ENCODE data around the gene SLC35A2.

Gene SLC35A2

GRCh38 chrX:48911412-48912182 is at the start of gene SLC35A2:
TSS of gene SLC35A2 (minus strand) at chrX:48911646. CDS start at chrX:48911636, 10 bp downstream.
- peak; percentile 77 for DNase-seq (ENCODE audit: low read depth)

DNA sequence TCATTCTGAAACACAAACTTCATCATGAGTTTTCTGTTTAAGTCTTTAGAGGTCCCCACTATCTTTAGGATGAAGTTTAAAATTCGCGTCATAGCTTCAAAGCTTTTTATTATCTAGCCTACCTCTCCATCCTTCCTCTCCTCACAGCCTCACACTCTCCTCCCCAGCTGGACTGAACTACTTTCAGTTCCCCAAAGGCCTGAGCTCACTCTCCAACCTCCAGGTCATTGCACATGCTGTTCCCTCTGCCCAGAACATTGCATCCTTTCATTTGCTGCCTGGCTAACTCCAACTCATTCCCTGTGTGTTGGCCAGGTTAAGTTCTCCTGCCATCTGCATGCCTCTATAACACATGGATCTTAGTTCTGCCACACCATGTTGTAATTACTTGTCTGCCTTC is 48.8 kb upstream of the SLC35A2 start:
- no peak for DNase-seq (ENCODE audit: low read depth)

- no peak for DNase-seq (ENCODE audit: low read depth)
These were observed 47.2 kb upstream of the SLC35A2 start for GRCh38 chrX:48958635-48959094.

GRCh38 chrX:48957827-48958634 is 46.6 kb upstream of the SLC35A2 start:
- peak; percentile 60 for DNase-seq (ENCODE audit: low read depth)

DNA sequence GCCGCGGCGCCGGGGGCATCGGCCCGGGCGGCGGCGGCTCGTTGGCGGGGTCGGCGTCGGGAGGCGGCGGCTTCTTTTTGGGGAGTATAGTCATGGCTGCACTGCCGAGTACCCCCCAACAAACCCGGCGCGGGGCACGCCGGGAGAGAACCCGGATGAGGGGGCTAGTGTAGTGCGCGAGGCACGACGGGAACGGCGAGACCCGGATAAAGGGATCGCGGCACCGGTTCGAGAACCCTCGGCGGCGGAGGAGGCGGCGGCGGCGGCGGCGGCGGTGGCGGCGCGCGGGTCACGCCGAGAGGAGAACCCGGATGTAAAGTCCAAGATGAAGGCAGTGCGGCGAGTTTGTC is 46.0 kb upstream of the SLC35A2 start, which contains the start of gene OTUD5:
TSS of gene OTUD5 (minus strand) at position 131 of the 350 bp plus-strand sequence. CDS start at position 94, 37 bp downstream.
- DNase-seq (ENCODE audit: low read depth): peak; percentile 44

DNA sequence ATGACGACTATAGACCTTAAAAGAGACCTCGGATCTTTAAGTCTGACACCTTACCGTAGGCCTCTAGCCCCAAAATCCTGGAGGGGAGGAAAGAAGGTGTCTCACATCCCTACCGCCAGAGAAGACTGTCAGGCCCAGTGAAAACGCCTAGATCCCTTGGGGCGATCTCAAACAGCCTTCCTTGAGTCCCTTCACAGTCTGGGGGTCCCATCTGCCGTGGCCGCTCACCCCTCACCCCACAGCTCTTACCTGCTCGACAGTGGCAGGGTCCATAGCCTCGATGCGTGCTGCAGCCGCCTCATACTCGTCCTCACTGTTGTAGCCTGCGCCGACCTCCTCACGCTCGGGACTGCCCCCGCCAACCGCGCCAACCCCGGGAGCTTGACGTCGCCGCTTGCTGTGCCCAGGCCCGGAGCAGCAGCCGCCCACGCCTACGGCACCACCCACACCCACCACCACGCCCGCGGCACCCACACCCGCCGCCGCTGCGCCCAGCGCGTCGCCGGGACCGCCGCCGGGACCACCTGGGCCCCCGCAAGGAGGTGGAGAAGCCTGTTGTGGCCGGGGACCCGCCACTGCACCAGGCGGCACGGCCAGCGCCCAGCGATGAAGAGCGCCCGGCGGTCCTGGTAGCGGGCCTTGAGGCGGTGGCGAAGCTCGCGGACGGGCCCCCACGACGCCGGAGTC is 45.4 kb upstream of the SLC35A2 start:
- no peak for DNase-seq (ENCODE audit: low read depth)

- DNase-seq (ENCODE audit: low read depth): no peak
These were observed 37.1 kb upstream of the SLC35A2 start for GRCh38 chrX:48948589-48948988.

DNA sequence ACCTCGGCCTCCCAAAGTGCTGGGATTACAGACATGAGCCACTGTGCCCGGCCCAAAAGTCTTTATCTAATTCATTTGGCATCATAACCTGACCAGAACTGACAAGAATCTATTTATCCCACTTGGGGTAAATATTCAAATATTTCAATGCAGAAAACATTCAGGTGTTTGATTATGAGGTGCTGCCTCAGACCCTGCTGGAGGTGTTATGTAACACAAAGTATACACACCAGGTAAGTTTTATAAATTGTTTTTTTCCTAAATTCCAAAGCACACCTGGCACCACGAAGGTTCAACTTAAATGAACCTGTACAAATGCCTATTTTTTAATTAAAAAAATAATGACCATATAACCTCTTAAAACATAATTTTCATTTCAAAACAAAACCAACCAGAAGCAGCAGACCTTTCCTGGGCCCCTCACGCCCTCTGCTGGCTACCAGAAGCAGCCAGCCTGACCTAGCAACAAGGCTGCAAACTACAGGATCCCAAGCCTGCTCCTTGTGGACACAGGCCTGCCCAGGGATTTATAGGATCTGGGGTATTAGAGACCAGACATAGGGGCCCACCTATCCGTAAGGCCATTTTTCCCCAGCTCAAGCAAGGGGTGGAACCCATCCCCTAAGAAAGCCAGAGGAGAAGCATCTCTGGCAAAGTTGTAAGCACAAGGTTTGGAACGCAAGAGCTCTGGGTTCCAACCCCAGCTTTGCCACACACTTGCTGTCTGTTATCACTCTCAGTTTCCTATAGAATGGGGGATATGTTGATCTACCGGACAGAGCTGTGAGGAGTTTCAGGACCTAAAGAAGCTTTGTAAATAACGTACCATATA is 34.3 kb upstream of the SLC35A2 start:
- no peak for DNase-seq (ENCODE audit: low read depth)

DNA sequence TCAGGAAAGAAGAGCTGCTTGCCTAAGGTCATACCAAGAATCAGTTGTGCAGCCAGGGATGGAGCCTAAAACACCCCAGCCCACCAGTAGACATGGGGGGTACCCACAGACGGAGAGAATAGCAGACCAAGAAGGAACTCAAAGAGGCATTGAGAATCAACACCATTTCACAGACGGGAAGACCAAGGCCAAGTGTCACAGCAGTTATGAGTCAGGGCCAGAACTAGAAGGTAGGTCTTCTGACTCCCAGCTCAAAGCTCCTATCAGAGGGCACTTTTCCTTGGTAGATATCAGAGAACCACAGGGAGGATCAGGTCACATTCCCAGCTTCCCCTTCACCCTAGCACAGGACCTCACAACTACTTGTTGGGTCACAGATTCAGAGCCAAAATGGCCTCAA is 31.4 kb upstream of the SLC35A2 start:
- DNase-seq (ENCODE audit: low read depth): no peak

DNA sequence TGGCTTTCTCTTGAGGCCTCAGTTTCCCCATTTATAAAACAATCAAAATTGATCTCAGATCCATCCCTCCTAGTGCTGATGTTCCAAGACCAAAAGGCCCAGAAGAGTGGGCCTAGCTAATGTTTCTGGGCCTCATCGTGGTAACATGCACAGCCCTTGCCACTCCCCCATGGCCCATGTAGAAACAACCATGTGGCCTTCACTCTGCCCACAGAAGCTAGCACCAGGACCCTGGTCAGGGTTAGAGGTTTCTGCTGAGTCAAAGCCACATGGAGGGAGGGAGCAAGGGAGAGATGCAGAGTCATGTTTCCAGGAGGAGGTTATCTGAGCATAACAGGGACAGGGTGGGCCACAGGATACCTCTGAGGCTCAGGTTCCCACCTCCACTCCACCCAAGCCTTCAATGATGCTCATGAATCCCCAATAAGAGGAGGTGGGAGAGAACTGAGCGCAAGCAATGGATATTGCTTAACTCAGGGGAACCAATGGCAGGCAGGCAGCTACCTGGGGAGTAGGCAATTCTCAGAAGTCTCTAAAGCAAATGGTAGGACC is 29.0 kb upstream of the SLC35A2 start:
- no peak for DNase-seq (ENCODE audit: low read depth)

DNA sequence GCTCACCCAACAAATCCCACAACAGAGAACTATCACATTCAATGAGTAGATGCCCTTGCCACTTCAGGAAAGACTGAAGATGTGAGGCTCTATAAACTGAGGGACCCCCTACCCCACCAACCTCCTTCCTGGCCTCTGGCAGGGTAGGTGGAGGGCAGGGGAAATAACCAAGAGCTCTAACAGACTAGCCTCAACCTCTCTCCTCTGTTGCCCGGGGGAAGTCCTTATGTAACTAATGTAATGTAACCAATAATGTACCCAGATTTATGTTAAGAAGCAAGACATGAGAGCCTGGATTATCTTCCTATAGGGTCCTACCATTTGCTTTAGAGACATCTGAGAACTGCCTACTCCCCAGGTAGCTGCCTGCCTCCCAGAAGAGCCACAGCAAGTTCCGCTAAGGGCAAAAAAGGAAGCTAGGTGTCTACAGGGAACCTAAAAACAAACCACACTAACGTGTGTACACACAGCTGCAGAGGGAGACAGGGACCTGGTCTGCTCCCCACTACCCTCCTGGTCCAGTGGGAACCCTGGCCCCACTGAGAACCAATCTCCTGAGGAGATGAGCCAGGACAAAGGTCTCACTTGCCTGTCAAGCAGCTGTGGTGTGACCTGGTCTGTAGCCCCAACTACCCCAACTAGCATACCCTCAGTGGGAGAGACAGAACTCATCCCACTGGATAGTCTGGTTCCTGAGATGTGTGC is 28.2 kb upstream of the SLC35A2 start:
- no peak for DNase-seq (ENCODE audit: low read depth)

GRCh38 chrX:48938721-48939425 is 27.4 kb upstream of the SLC35A2 start:
- no peak for DNase-seq (ENCODE audit: low read depth)

DNA sequence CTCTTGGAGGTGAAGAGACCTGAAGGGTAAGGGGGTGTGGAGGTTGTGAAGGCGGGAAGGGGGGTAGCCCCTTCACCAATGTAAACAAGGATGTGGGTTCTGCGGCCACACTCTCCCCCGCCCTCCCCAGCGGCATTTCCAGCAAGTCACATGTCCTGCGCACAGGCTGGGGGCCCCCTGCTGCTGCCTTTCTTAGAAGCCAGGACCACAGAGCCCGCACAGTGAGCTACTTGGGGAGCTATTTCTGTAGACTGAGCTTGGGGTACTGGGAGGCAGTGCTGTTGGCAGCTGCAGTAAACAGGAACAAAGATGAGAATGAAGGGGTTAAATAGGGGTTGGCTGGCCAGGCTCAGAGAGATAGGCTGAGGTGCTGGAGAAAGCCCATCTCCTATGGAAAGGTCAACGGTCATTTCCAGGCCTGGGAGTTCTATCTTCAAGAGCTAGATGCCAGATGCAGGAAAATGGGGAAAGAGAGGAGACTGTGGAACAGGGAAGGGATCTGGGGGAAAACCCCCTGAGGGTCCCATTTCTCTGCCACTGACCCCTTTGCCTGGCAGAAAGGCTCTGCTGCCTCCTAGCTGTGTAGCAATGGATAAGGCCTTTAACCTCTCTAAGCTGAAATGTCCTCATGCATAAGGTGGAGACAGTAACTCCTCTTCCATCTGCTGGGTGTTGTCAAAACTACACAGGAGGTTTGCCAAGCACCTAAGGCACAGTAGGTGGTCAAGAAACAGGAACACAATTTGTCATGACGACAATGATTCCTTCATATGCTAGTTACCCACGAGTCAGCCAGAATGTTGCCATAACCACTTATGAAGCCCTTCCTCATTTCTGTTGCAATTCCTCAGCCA is 25.8 kb upstream of the SLC35A2 start:
- DNase-seq (ENCODE audit: low read depth): peak; percentile 65

DNA sequence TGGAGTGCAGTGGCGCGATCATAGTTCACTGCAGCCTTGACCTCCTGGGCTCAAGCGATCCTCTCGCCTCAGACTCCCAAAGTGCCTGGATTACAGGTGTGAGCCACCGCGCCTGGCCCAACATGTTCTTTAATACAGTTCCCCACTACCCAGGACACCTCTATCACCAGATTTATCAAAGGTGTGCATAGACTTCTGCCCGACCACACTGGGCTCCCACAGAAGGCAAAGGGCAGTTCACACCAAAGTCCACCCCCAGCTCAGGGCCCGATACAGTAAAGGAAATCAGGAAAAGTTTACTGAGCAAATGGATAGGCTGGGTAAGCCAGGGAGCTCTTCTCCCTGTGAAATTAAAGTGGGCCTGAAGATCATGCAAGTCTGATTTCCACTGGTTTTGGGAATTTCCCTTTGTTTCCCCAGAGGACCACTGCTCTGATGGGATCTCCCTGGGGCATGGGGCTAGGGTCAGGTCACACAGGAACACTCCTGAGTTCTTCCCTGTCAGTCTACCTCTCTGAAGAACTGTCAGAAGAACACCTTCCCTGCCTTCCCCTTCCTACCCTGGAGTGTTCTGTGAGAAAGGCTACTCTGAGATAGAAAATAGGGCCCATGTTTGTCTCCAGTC is 25.1 kb upstream of the SLC35A2 start:
- DNase-seq (ENCODE audit: low read depth): no peak

DNA sequence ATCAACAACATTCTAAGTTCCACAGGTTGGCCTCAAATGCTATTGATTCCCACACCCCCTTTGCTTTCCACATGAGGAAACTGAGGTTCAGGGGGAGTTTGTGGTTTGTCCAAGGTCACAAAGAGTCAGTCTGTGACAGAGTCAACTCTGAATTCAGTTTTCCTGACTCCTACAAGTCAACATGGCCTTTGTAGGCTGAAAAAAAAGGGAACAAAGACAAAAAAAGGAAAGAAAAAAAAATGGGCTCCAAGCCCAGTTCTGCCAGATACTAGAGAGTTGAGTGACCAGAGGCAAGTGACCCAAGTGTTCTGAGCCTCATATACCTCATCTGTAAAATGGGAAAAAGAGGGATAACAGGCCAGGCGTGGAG is 23.8 kb upstream of the SLC35A2 start:
- no peak for DNase-seq (ENCODE audit: low read depth)

- DNase-seq (ENCODE audit: low read depth): no peak
These were observed 23.3 kb upstream of the SLC35A2 start for GRCh38 chrX:48934581-48935300.

GRCh38 chrX:48933757-48934156 is 22.3 kb upstream of the SLC35A2 start:
- no peak for DNase-seq (ENCODE audit: low read depth)
